Activated CD4-positive, alpha-beta T cell treated with anti-CD3 and anti-CD28 coated beads, Interleukin-2, Interleukin-4, amounts not matched to agents 100 ng/mL and 50 ng/mL, durations not matched to agents 16 hours and 8 hours (primary cell): Measurements from ENCODE around the gene BMP7.

Experiments
- DNase-seq: peaks from one replicate; pipeline ENCODE4 v3.0.0-alpha.2; 2020; ENCODE audit warnings: low spot score

Gene BMP7

GRCh38 chr20:57266291-57267157, at the start of gene BMP7:
Gene BMP7, minus strand, starts transcription at chr20:57266641. Its CDS starts 519 bp downstream, at chr20:57266122.
- no peak for DNase-seq

GRCh38 chr20:57315976-57316480, 49.6 kb upstream of the BMP7 start:
- DNase-seq, result no peak

DNA sequence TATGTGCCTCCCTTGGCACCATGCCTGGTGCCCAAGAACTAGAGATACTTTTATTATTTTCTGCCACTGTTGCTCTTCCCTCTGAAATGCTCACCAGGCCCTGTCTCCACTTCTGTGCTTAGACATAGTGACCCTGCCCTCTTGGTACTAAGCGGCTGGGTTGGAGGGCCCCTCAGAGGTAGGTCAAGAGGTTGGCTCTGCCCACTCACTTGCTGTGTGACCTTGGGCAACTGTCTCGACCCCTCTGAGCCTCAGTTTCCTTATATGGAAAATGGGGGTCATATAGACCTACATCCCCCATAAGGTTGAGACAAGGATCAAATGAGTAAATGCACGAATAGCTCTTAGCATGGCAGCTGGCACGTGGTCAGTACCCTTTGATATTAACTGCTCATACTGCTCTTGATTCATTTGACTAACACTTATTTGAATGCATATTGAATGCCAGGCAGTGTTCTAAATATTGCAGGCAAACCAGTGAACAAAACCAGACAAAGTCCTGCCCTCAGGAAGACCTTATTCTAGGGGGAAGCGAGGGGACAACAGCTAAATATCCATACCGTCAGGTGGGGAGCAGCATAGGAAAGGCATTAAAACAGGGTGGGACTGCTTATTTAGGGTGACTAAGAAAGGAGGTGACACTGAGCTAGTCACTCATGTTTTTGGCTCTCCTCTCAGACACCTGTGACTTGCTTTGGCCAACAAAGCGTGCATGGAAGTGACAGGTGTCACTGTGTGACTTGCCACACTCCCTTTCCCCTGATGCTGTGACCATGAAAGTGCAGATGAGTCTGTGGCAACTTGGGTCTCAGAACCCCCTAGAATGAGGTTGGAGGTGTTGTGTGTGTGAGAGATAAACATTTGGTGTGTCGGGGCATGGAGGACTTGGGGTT, 48.9 kb upstream of the BMP7 start:
- no peak for DNase-seq

- no peak for DNase-seq
These were observed 47.5 kb upstream of the BMP7 start for GRCh38 chr20:57313951-57314350.

- no peak for DNase-seq
These were observed 46.8 kb upstream of the BMP7 start for GRCh38 chr20:57313230-57313629.

- DNase-seq, result no peak
These were observed 45.7 kb upstream of the BMP7 start for GRCh38 chr20:57312138-57312537.

GRCh38 chr20:57310821-57311514, 44.5 kb upstream of the BMP7 start:
- no peak for DNase-seq

- no peak for DNase-seq
These were observed 43.2 kb upstream of the BMP7 start for GRCh38 chr20:57309544-57310115.

DNA sequence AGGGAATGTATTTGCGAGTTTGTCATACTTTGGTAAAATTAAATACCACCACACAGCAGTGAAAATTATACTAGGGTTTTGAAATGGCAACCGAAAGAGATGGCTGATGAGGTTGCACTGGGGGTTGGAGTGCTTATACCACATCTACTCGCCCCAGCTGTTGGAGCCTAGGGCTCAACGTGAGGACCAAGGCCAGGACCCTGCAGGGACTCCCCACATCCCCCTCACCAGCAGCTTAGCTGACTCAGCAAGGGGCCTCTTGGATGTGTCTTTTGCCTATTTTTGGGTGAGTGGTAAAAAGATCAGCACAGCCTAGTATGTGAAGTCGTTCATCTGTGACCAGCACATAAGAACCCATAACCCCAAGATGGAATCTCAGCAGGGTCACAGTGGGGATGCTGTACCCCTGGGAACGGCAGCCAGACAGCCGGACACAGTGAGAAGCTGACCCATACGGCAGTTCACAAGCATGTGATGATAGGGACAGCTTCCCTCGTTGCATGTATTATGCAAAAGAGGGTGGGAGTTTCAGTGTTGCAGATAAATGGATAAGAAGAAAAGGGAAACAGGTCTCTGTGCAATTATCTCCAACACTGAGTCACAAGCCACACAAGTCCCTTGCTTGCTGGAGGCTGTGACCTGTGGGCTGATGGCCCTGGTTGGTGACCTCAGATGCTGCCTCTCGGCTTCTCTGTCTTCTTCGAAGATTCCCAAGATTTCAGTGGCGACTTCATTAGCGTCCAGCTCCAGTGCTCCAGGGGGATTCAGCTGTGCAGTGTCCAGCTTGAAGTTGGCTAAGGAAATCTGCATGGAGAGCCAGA, 42.2 kb upstream of the BMP7 start:
- DNase-seq, result no peak

- DNase-seq, result no peak
These were observed 40.3 kb upstream of the BMP7 start for GRCh38 chr20:57306747-57307146.

DNA sequence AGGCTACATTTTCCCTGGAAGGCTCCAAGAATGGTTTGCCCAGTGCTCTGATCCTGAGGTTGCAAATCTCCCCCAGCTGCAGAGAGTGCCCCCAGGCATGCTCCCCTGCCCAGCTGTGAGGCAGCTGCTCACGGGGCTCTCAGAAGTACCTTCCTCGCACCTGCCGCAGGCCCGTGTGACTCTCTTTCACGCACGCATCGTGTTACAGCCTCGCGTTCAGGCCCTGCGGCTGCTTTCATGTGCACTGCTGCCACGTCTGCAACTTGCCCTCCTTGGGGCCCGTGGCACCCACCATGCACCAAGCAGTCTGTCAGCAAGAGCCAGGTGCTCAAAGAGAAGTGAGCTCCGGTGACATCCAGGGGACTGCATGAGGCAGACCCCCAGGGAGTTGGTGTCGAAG, 34.6 kb upstream of the BMP7 start:
- DNase-seq, result no peak

DNA sequence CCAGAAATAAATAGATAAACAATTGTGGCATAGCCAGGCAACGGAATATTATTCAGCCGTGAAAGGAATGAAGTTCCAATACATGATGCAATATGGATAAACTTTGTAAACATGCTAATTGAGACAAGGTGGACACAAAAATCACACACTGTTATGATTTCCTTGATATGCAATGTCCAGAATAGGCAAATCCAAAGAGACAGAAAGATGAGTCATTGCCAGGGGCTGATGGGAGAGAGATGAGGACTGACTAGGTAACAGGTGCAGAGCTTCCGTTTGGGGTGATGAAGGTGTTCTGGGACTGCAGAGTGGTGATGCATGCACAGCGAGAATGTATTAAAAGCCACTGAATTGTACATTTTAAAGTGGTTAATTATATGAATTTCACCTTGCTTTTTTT, 32.0 kb upstream of the BMP7 start:
- no peak for DNase-seq

DNA sequence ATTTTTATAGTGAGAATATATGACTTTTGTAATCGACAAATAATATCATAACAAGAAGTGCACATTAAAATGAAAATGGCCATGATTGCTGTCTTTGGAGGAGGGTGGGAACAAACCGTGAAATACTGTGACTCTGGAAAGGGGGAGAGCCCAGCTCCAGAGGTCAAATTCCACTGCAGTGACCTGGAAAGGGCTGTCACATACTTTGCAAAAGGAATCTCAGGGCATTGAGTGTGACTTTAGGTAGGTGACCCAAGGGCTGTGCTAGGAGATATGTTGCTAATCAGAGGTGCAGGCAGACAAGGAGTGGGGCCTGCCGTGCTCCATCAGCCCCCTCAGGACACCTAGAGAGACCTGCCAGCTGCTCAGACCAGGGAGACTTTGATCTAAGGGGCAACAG, 28.1 kb upstream of the BMP7 start:
- DNase-seq, result no peak

- no peak for DNase-seq
These were observed 27.6 kb upstream of the BMP7 start for GRCh38 chr20:57293995-57294394.

DNA sequence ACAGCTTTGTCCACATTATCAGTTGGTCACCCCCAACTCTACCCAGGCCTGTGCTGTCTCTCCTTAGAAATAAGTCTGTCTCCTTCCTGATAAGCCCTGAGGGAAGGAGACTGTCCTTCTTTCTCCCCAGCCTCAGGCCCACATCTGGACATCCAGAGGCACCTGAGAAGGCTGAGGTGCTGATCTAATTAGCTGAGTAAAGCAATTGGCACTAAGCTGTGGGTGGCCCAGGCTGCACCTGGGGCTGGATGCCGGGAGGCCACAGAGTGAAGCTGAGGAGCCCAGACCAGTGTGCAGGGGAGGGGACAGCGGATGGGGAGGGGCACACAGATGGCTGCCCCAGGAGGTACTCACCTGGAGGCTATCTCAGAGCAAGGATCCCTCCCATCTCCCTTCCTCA, 26.2 kb upstream of the BMP7 start:
- no peak for DNase-seq

GRCh38 chr20:57291694-57292093, 25.3 kb upstream of the BMP7 start:
- no peak for DNase-seq

DNA sequence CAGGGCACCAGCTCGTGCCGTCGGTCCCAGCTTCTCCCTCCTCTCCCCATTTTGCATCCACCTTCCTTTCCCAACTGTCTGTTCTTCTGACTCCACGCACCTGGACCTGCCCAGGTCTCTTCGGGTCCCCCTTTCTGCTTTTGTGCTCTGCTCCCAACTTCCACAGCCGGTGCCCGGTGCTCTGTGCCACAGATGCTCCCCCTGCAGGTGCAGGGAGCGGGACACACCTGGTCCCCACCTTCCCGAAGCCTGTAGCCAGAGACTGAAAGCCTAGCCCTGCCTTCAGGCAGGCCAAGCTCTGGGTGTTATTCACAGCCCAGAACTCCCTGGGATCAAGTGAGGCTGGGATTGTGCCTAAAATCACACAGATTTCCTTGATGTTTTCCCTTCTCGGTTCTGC, 24.6 kb upstream of the BMP7 start:
- no peak for DNase-seq

- DNase-seq, result no peak
These were observed 23.7 kb upstream of the BMP7 start for GRCh38 chr20:57290178-57290484.

GRCh38 chr20:57289391-57290177, 23.1 kb upstream of the BMP7 start:
- no peak for DNase-seq

- DNase-seq, result no peak
These were observed 22.3 kb upstream of the BMP7 start for GRCh38 chr20:57288651-57289277.
